HepG2 (cell line): ENCODE measurements around the gene ZNF121. TPM values are rescaled to one million over a fixed set of nuclear protein-coding genes. Genes with fewer than 3 reads are reported as not detected.
A peak's percentile ranks its signal among the peaks of the same experiment; 100 is the strongest.

Experiments used
- ELF3 ChIP-seq: IDR thresholded peaks from 2 replicates; pipeline ENCODE4 v1.6.1; 2016; ENCODE audit warnings: missing genetic modification reagents, missing compliant biosample characterization
- HMGXB3 ChIP-seq: sonication (generic); formaldehyde crosslinking; IDR thresholded peaks from 2 replicates; pipeline ENCODE4 v1.4.0; 2020; ENCODE audit warnings: missing genetic modification reagents, borderline replicate concordance
- HNF4G ChIP-seq, 2 experiments: sonication (generic) in 1 of 2; formaldehyde crosslinking in 1 of 2; IDR thresholded peaks; 2 replicates each; pipeline versions ENCODE4 v1.4.0 to v1.6.1; 2011 to 2020; ENCODE audit warnings: borderline replicate concordance in 2 of 2, low read depth in 2 of 2, mild to moderate bottlenecking in 2 of 2, low read length in 1 of 2, missing genetic modification reagents in 1 of 2, moderate library complexity in 1 of 2
- KLF9 ChIP-seq: IDR thresholded peaks from 2 replicates; pipeline ENCODE4 v1.6.1; 2016; ENCODE audit warnings: low read depth
- MBD4 ChIP-seq: IDR thresholded peaks from 2 replicates; pipeline ENCODE4 v1.6.1; 2012; ENCODE audit warnings: low read length, inconsistent platforms, borderline replicate concordance
- RFX1 ChIP-seq: fragments of 450-650 bp; IDR thresholded peaks from 2 replicates; pipeline ENCODE4 v1.6.1; 2017
- RNF2 ChIP-seq: fragments of 450-650 bp; conservative IDR thresholded peaks from 2 replicates; pipeline ENCODE4 v1.6.1; 2016; ENCODE audit warnings: low read depth
- SP2 ChIP-seq: sonication (generic); formaldehyde crosslinking; IDR thresholded peaks from 2 replicates; pipeline ENCODE4 v1.5.1; 2020; ENCODE audit warnings: mild to moderate bottlenecking, missing genetic modification reagents
- ZBTB26 ChIP-seq: IDR thresholded peaks from 2 replicates; pipeline ENCODE4 v1.6.1; 2016; ENCODE audit warnings: missing compliant biosample characterization, missing genetic modification reagents, borderline replicate concordance
- ZBTB37 ChIP-seq: sonication (generic); formaldehyde crosslinking; IDR thresholded peaks from 2 replicates; pipeline ENCODE4 v1.4.0; 2020; ENCODE audit warnings: mild to moderate bottlenecking, missing genetic modification reagents
- ZFP90 ChIP-seq: sonication (generic); formaldehyde crosslinking; IDR thresholded peaks from 2 replicates; pipeline ENCODE4 v1.8.0; 2022; ENCODE audit warnings: missing genetic modification reagents, mild to moderate bottlenecking, inconsistent platforms, borderline replicate concordance
- polyA plus RNA-seq, 8 experiments: library from polyadenylated mRNA; depleted of rRNA in 3 of 8; stranded (reverse) in 7 of 8; unstranded in 1 of 8; fragments of >200 nt; fragmentation: Illumina TruSeq in 4 of 8; extraction: Trizol in 4 of 8; gene quantifications; 2 replicates each; pipeline versions ENCODE4 v1.2.1 to v1.2.3, GENCODE V29; 2011 to 2016; ENCODE audit warnings: low read depth in 4 of 8, missing spikeins in 1 of 8, mixed read lengths in 1 of 8; ENCODE audit not compliant: insufficient read depth in 1 of 8
- total RNA-seq, 5 experiments: library from RNA; depleted of rRNA; stranded (reverse); fragments of >200 nt; fragmentation: Illumina TruSeq; extraction: Trizol; gene quantifications; 2 replicates each; pipeline ENCODE4 v1.2.3, GENCODE V29; 2016; ENCODE audit warnings: low read depth in 1 of 5
- TF ChIP-seq, protein P1 (sequence below), 2 experiments: sonication (generic) in 1 of 2; formaldehyde crosslinking in 1 of 2; IDR thresholded peaks; 2 replicates each; pipeline versions ENCODE4 v1.6.1 to v1.9.0; 2014 to 2022; ENCODE audit warnings: antibody characterized with exemption in 1 of 2, borderline replicate concordance in 1 of 2, inconsistent platforms in 1 of 2, low read depth in 1 of 2, missing genetic modification reagents in 1 of 2

ZNF121 gene
- total and polyA plus RNA-seq, 2 of the 13 experiments (the other 11 are each of a cell fraction or from before 2014, with no cell fraction given): 7.8 to 56.3 TPM

GRCh38 chr19:9621156-9622037 is 37.1 kb upstream of the ZNF121 start, which contains the start of gene ZNF561 (continued):
- TF ChIP-seq ZBTB26 (CRISPR knock-in tag): no peak; the same call in 1 of the 2 replicates
- no peak for TF ChIP-seq ZBTB37 (CRISPR knock-in tag)
- TF ChIP-seq, protein P1, sequence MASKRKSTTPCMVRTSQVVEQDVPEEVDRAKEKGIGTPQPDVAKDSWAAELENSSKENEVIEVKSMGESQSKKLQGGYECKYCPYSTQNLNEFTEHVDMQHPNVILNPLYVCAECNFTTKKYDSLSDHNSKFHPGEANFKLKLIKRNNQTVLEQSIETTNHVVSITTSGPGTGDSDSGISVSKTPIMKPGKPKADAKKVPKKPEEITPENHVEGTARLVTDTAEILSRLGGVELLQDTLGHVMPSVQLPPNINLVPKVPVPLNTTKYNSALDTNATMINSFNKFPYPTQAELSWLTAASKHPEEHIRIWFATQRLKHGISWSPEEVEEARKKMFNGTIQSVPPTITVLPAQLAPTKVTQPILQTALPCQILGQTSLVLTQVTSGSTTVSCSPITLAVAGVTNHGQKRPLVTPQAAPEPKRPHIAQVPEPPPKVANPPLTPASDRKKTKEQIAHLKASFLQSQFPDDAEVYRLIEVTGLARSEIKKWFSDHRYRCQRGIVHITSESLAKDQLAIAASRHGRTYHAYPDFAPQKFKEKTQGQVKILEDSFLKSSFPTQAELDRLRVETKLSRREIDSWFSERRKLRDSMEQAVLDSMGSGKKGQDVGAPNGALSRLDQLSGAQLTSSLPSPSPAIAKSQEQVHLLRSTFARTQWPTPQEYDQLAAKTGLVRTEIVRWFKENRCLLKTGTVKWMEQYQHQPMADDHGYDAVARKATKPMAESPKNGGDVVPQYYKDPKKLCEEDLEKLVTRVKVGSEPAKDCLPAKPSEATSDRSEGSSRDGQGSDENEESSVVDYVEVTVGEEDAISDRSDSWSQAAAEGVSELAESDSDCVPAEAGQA (IDR thresholded peaks at IDR 0.05; ENCODE audit: low read depth): peak; percentile 88; the same call in 1 of the 2 replicates
- TF ChIP-seq, protein P1 (CRISPR knock-in tag; IDR thresholded peaks at IDR 0.05; ENCODE audit: borderline replicate concordance): peak; percentile 29; the same call in 1 of the 2 replicates
- TF ChIP-seq MBD4: no peak
- no peak for TF ChIP-seq HMGXB3
- no peak for TF ChIP-seq RNF2
- TF ChIP-seq RFX1: no peak
- TF ChIP-seq ELF3 (CRISPR knock-in tag): no peak; the same call in 1 of the 2 replicates
- TF ChIP-seq SP2 (CRISPR knock-in tag): peak; percentile 58; the same call in 1 of the 2 replicates
- peak; percentile 14; the same call in 1 of the 2 replicates for TF ChIP-seq HNF4G (IDR thresholded peaks at IDR 0.05; ENCODE audit: borderline replicate concordance, low read depth, low read length)
- TF ChIP-seq HNF4G (CRISPR knock-in tag; IDR thresholded peaks at IDR 0.05; ENCODE audit: borderline replicate concordance, low read depth): no peak
- no peak for TF ChIP-seq ZFP90 (CRISPR knock-in tag)
- no peak for TF ChIP-seq KLF9 (CRISPR knock-in tag)
